OCI-M2 (cell line): Measurements from ENCODE around the gene DIS3L.
"Not testable (repeated sequence)": the region's sequence is repeated elsewhere in the genome, so short reads cannot be mapped to it uniquely, and the experiment has no call there.

Experiments used
- DNase-seq: peaks from one replicate; lab custom pipeline; 2025; ENCODE audit not compliant: unreplicated experiment; lab: John Stamatoyannopoulos, UW

The DIS3L gene

GRCh38 chr15:66293419-66294156 is at the start of gene DIS3L:
Gene DIS3L (plus strand): TSS chr15:66293568. CDS start chr15:66293597, 29 bp downstream.
- DNase-seq: no peak

- DNase-seq: not testable (repeated sequence)
These were observed 47.5 kb upstream of the DIS3L start for GRCh38 chr15:66245832-66246231.

- DNase-seq: no peak
These were observed 46.4 kb upstream of the DIS3L start for GRCh38 chr15:66246937-66247336.

DNA sequence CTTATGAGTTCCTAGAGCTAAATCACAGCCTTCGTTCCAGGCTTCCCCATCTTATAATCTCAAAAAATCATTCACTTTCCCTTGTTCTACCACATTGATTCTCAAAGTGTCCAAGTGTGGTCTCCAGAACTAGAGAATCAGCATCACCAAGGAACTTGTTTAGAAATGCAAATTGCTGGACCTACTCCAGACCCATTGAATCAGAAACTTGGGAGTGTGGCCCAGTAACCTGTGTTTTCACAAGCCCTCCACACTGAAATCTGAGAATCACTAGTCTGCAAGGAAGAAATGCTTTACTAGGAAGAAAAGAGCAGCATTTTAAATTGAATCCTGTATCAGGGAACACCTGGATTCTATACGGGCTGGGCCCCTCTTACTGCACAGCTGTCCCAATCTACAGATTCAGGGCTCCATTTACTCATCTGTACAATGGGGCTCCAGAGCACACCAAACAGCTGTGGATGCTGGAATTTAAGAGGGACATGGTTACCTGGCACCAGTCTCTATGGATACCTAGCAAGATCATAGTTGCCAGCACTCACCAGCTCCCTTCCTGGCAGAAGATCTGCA is 43.7 kb upstream of the DIS3L start:
- no peak for DNase-seq

DNA sequence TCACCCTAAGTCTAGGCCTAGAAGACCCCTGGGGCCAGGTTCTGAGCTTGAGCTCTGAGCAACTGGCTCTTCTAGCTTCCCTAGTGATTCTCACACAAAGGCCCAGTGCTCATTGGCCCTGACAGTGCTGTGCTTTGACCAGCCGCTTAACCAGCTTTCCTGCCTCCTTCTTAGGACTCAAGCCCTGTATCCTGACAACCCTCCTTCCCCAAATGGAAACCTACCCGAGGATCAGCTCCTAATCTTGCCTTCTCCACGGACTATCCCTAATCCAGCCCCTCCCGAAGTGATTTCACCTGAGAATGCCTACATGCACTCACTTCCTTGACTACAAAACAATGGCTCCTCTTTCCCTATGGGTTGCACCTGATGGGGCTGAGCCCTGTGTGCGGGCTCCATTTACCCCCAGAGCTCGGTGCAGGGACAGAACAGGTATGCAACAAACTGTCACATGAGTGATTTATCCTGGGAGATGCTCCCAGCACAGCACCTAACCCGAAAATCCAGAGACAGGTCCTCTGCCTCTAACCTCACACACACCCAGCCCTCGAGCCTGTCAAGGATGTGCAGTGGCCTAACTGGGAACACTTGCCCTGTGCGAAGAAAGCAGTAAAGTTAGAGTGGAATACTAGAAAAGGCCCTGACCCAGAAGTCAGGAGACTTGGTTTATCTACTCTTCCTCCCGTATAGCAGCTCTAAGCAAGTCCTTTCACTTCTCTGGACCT is 42.1 kb upstream of the DIS3L start:
- DNase-seq: no peak

- no peak for DNase-seq
These were observed 41.3 kb upstream of the DIS3L start for GRCh38 chr15:66251790-66252684.

DNA sequence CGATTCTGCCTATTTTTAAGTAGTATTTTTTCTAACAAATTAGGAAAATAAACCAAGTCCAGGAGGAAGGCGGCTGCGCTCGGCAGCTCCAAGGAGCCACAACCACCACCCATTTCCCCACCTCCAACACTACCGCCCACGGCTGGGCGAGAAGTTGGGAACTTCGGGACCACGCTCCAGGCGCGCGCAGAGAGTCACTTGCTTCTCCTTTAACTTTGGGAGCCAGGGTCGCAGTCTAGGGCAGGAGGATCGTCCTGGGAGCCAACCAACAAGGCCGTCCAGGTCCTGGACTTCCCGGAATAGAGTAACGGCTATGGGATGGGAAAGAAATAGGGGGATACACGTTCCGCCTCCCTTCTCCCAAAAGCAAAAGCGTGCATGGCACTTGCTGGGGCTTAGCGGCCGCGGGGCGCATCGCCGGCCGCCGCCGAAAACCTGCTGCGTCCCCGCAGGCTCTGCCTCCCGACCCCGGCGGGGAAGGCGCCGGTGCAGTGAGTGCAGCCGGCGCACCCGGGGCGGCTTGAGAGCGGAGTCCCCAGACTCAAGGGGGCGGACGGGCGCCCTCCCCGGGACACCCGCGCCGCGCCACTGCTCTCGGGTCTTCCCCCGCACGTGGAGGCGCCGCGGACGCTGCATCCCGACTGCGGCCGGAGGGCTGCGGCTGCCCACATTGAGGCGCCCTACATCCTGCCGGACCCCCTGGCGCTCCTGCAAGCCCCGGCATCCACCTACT is 40.5 kb upstream of the DIS3L start:
- DNase-seq: no peak

DNA sequence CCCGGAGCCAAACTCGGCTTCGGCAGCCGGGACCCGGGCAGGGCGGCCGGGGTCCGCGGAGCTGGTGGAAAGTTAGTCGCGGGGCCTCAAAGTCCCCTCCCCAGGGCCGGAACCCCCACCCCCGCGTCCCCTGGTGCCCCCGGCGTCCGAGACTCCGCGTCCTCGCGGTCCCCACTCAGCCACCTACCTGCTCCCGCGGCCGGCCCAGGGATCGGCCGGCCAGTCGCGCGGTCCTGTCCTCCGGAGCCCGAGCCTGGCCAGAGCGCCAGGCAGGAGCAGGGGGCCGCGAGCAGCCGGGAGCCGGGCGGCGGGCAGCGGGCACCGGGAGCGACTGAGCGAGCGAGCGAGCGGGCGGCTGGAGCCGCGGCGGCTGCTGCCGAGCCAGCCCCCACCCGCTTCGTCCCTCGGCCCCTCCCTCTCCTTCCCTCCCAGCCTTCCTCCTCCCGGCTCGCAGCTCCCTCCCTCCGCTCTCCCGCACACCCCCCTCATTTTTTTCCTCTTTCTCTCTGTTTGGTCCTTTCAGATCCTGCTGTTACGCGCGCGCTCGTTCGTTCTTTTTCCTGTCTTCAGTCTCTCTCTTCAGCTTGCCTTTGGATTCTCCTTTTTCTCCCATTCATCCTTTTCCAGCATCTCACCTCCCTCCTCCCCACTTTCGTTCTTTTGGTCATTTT is 39.8 kb upstream of the DIS3L start, which contains the start of gene MEGF11:
MEGF11 (minus strand) TSS at position 333 of the 671 bp plus-strand sequence. CDS start 125,347 bp downstream, outside the sequence.
- no peak for DNase-seq

DNA sequence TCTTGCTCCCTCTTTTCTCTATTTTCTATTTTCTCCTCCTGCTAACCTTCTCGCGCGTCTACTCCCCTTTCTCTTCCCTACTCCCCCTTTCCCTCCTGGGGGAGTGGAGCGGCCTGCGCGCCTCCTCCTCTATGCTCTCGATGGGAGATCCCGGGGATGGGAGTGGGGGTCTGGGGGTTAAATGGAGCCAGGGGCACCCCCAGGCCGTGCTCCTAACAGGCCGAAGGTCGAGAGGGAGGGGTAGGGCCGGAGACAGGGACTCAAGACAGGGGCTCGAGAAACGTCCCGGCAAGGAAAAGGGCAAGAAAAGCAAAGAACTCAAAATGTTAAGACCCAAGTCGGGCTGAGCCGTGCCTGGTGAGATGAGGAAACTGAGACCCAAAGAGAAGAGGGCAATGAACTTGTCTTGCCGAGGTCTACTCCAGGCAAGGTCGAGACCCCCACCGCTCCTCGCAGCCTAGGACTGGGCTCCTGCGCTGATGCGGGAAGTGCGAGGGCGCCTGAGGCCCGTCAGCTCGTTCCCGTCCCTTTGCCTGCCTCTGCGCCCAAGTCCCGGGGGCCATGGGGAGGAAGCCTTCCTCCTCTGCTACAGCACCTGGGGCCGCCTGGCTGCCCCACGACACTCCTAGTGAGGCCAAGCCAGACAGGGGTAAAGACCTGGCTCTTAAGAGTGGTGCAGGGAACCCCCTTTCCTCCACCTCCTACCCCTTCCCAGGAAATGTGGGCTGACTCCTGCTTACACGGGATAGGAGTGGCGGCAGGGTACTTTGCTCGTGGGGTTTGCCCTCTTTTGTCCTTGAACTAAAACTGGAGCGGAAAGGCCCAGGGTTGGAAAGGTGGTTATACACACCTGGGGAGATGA is 39.0 kb upstream of the DIS3L start:
- DNase-seq: no peak

DNA sequence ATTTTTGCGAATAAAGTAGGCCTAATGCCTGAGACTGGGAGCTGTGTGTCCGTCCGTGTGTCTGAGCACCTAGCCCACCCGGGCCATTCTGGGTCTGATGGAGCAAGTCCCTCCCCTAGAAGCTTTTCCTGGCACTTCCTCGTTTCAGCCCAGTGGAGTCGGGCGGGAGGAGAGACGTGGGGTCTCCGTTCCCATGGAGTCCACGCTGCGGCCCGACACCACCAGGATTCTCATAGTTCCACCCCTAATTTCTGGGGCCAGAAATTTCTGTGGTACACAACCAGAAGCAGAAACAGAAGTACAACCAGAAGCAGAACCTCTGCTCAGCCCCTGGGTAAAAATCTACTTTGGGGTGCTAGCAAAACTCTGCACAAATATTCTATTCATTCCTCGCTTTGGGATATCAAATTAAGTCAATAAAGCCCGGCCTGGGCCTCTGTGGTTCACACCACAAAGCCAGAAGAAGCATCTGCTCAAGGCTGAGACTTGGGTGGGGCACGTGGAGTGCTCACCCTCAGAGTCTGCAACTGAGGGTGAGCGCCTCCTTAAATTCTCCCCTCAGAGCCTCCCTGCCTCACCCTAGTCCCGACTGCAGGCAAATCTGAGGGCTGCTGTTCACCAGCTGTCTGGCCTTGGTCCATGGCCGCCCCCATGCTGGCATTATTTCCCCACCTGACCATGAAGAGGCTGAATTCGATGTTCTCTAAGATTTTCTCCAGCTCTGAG is 38.3 kb upstream of the DIS3L start:
- no peak for DNase-seq

DNA sequence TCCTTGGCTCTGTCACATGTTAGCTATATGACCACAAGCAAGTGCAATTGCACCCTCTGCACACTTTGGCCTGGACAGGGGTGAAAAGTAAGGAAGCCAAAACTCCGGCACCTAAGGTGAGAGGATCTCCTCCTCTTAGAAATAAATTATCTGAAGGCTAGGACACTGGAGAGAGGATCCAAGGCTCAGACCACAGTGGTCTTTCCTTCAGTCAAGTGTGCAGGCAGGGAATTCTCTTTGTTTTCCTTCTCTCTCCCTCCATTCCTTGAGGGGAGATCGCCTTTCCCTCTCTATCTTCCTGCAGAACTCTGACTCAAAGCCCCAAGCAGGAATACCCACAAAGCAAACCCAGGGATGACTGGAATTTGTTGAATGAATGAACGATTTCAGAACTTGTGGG is 36.7 kb upstream of the DIS3L start:
- DNase-seq: no peak

- DNase-seq: no peak
These were observed 32.3 kb upstream of the DIS3L start for GRCh38 chr15:66261056-66261455.

DNA sequence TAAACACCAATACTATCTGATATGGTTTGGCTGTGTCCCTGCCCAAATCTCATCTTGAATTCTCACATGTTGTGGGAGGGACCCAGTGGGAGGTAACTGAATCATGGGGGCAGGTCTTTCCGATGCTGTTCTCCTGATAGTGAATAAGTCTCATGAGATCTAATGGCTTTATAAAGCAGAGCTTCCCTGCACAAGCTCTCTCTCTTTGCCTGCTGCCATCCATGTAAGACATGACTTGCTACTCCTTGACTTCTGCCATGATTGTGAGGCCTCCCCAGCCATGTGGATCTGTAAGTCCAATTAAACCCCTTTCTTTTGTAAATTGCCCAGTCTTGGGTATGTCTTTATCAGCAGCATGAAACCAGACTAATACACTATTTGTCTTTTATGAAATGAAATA is 30.5 kb upstream of the DIS3L start:
- not testable (repeated sequence) for DNase-seq

DNA sequence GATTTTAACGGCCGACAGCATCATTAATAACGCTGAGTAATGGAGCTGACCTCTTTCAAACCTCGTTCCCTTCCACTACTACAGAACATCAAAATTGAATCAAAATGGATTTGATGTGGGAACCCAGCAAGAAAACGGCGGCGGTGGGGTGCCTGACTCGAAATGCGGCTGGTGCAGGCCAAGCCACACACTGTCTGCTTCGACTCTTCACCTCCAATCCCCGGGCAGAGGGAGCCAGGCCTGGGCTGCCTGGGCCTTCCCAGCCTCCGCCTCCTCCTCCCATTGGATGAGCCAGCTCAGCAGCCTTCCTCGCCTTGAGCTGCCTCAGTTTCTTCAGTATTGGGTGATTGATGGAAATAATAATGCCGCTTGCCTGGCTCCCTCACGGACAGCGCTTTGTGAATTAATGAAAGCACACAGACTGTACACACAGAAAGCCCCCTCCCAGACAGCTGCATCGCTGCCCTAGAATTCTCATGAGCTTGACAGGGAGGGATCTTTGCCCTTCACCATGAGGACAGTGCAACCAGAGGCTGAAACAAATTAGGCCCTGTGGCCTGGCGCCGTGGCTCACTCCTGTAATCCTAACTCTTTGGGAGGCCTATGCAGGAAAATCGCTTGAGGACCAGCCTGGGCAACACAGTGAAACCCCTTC is 28.4 kb upstream of the DIS3L start:
- no peak for DNase-seq

- DNase-seq: no peak
These were observed 23.9 kb upstream of the DIS3L start for GRCh38 chr15:66269326-66270090.

DNA sequence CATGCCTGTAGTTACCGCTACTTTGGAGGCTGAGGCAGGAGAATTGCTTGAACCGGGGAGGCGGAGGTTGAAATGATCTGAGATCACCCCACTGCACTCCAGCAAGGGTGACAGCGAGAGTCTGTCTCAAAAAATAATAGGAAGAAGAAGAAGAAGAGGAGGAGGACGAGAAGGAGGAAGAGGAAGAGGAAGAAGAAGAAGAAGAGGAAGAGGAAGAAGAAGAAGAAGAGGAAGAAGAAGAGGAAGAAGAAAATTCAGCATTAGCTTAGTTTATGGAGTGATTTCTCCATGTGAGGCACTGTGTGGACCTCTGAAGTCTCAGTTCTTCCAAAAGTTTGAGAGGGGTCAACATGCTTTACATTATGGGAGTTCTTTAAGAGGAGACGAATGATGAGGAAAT is 22.4 kb upstream of the DIS3L start:
- DNase-seq: no peak

DNA sequence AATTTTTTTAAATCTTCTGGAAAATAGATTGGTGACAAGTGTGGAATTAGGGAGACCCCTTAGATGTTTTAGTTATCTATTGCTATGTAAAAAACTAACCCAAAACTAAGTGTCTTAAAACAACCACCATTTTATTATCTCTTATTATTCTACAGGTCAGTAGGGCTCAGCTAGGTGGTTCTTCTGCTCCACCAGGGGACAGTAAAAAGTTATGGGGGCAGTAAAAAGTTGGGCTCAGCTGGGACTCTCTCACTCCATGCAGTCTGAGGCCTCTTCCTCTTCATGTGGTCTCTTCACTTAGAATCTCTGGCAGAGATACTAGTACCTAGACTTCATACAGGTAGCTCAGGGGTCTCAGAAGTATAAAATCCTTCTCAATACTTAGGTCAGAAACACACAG is 18.0 kb upstream of the DIS3L start:
- no peak for DNase-seq
